ENCODE results near the gene SGTA.

GRCh38 chr19:2777952-2778683, 5.0 kb downstream of the SGTA start:
- no peak for TF ChIP-seq CTCF (IDR thresholded peaks at IDR 0.05)
- no peak for TF ChIP-seq POLR2A (IDR thresholded peaks at IDR 0.05)
